ENCODE data around the gene C19orf67.

- peak; percentile 85 for TF ChIP-seq CTCF (IDR thresholded peaks at IDR 0.05; ENCODE audit: insufficient read depth, low read length)
- TF ChIP-seq POLR2AphosphoS5 (IDR thresholded peaks at IDR 0.05; ENCODE audit: low read depth) = peak; percentile 43; the same call in 1 of the 2 replicates
- TF ChIP-seq REST (IDR thresholded peaks at IDR 0.05; ENCODE audit: insufficient replicate concordance, low read depth) = no peak
Measured at GRCh38 chr19:14113762-14114414, 28.3 kb upstream of the C19orf67 start.
